ENCODE data around the gene SLC8A3. TPM values are rescaled to one million over a fixed set of nuclear protein-coding genes. Genes with fewer than 3 reads are reported as not detected.

The SLC8A3 gene
- total RNA-seq, 1 experiment from 2014 or later: 0.13 TPM

GRCh38 chr14:70140614-70141013, 48.1 kb downstream of the SLC8A3 start:
- no peak overlapping the region for H2AFZ ChIP-seq (ENCODE audit: low read length)
- H3K9ac ChIP-seq (ENCODE audit: extremely low read depth, insufficient read length, low read length): no peak overlapping the region
- H3K56ac ChIP-seq (ENCODE audit: insufficient read length, low read depth, low read length): no peak overlapping the region
- no peak overlapping the region for H2BK12ac ChIP-seq (ENCODE audit: insufficient read length, low read depth, low read length)
- no peaks in the 10 kb centered on the region for H3K79me2 ChIP-seq (ENCODE audit: insufficient read depth, low read length)
- H2BK5ac ChIP-seq (ENCODE audit: insufficient read length, low read length): no peak overlapping the region
- no peaks in the 10 kb centered on the region for H3K23me2 ChIP-seq (ENCODE audit: insufficient read length, low read depth, low read length, poor library complexity, severe bottlenecking)
- no peak overlapping the region for H3K27ac ChIP-seq (ENCODE audit: insufficient read length, low read depth, low read length)
- no peak overlapping the region for H3K4ac ChIP-seq (ENCODE audit: low read depth, low read length)
- no peak overlapping the region for H3K27ac Mint-ChIP-seq
- H2BK20ac ChIP-seq (ENCODE audit: low read depth, low read length, poor library complexity, severe bottlenecking): no peak overlapping the region
- H4K5ac ChIP-seq (ENCODE audit: insufficient read length, low read depth, low read length): no peak overlapping the region
- no peak overlapping the region for H3K18ac ChIP-seq (ENCODE audit: insufficient read length, low read depth, low read length)
- H3K4me3 Mint-ChIP-seq: no peak overlapping the region
- H4K8ac ChIP-seq (replicated peaks; ENCODE audit: insufficient read length, low read depth, low read length): no peak overlapping the region
- H3K27me3 Mint-ChIP-seq (ENCODE audit: low read depth): peaks cover 7% of the 10 kb centered on the region
- TF ChIP-seq CTCF (conservative IDR thresholded peaks at IDR 0.05): no peak
- no peaks in the 10 kb centered on the region for H4K20me1 ChIP-seq (ENCODE audit: control insufficient read depth, insufficient read depth, insufficient read length)
- no peak overlapping the region for H2AK5ac ChIP-seq (ENCODE audit: insufficient read length, low read length)
- no peaks in the 10 kb centered on the region for H3K79me1 ChIP-seq (ENCODE audit: insufficient read depth, low read depth, low read length, poor library complexity, severe bottlenecking)
- DNase-seq: no peak
- H3K4me2 ChIP-seq (ENCODE audit: insufficient read depth, insufficient read length, low read length): no peak overlapping the region
- no peaks in the 10 kb centered on the region for H3K4me1 ChIP-seq (ENCODE audit: insufficient read depth, low read length)
- no peak overlapping the region for H3K23ac ChIP-seq (ENCODE audit: insufficient read length, low read depth, low read length)
- H3K36me3 Mint-ChIP-seq (ENCODE audit: insufficient read depth in 1 of 3, low read depth in 3 of 3): no peaks in the 10 kb centered on the region
- no peaks in the 10 kb centered on the region for H3K9me3 Mint-ChIP-seq
- peaks cover 3 to 5% of the 10 kb centered on the region in 2 experiments; a peak in 3 of 4 replicates for H3K4me1 Mint-ChIP-seq
- no peak overlapping the region for H3K14ac ChIP-seq (ENCODE audit: insufficient read depth, low read length)
- no peak overlapping the region for H2BK15ac ChIP-seq (ENCODE audit: low read depth, low read length)
- H3K27me3 ChIP-seq (ENCODE audit: insufficient read depth, low read length): no peaks in the 10 kb centered on the region
- H3T11ph ChIP-seq (ENCODE audit: low read length): no peak overlapping the region
- no CpG with 5 or more reads among the region's 1 CpG for WGBS (ENCODE audit: extremely low coverage, insufficient read length, low lambda C conversion rate)
- no peak overlapping the region for H2BK120ac ChIP-seq (ENCODE audit: low read depth, low read length, poor library complexity, severe bottlenecking)
- no peak overlapping the region for H4K91ac ChIP-seq (ENCODE audit: insufficient read length, low read depth, low read length)
- no peaks in the 10 kb centered on the region for H3K9me3 ChIP-seq (ENCODE audit: control insufficient read depth, low read depth, low read length)

Measured in H9 (cell line).